ENCODE results near the gene RASSF10.

RASSF10 gene

GRCh38 chr11:13055200-13055599 is 46.1 kb downstream of the RASSF10 start:
- no peak for DNase-seq (ENCODE audit: low read depth)

GRCh38 chr11:13061294-13061990 is 52.3 kb downstream of the RASSF10 start:
- no peak for DNase-seq (ENCODE audit: low read depth)
